ENCODE data around the gene PDE6G.

PDE6G gene

GRCh38 chr17:81660441-81660840 lies 4.1 kb upstream of the PDE6G start:
- no peak for DNase-seq

GRCh38 chr17:81659038-81659437 lies 2.7 kb upstream of the PDE6G start:
- no peak for DNase-seq

- DNase-seq: no peak
Observed at GRCh38 chr17:81656835-81657234, 493 bp upstream of the PDE6G start.

GRCh38 chr17:81655378-81656117 lies 794 bp downstream of the PDE6G start:
- DNase-seq: no peak

GRCh38 chr17:81652906-81653771 lies 3.2 kb downstream of the PDE6G start:
- DNase-seq: no peak

GRCh38 chr17:81651692-81652091 lies 4.7 kb downstream of the PDE6G start:
- no peak for DNase-seq

- no peak for DNase-seq
Observed at GRCh38 chr17:81650951-81651350, 5.4 kb downstream of the PDE6G start.

- DNase-seq: no peak
Observed at GRCh38 chr17:81648707-81649085, 7.6 kb downstream of the PDE6G start.

GRCh38 chr17:81648013-81648706 lies 8.2 kb downstream of the PDE6G start:
- no peak for DNase-seq

- DNase-seq: no peak
Observed at GRCh38 chr17:81647640-81648012, 8.7 kb downstream of the PDE6G start.

- no peak for DNase-seq
Observed at GRCh38 chr17:81646869-81647600, 9.3 kb downstream of the PDE6G start.

- DNase-seq: no peak
Observed at GRCh38 chr17:81644976-81645952, 11.1 kb downstream of the PDE6G start.

- no peak for DNase-seq
Observed at GRCh38 chr17:81644496-81644895, 11.8 kb downstream of the PDE6G start.

GRCh38 chr17:81641825-81642489 lies 14.4 kb downstream of the PDE6G start:
- DNase-seq: no peak

GRCh38 chr17:81640011-81640410 lies 16.3 kb downstream of the PDE6G start:
- DNase-seq: no peak

GRCh38 chr17:81638683-81639082 lies 17.7 kb downstream of the PDE6G start:
- DNase-seq: no peak

- peak; percentile 88 for DNase-seq
Observed at GRCh38 chr17:81636505-81637288, 19.6 kb downstream of the PDE6G start, which contains the start of the genes NPLOC4 and TSPAN10. TSS of gene NPLOC4 (minus strand) at chr17:81637112. CDS start at chr17:81636930, 182 bp downstream. TSS of gene TSPAN10 (plus strand) at chr17:81637196. CDS start at chr17:81642413, 5,217 bp downstream.

- DNase-seq: no peak
Observed at GRCh38 chr17:81635973-81636504, 20.3 kb downstream of the PDE6G start.

GRCh38 chr17:81635431-81635830 lies 20.9 kb downstream of the PDE6G start:
- no peak for DNase-seq

- no peak for DNase-seq
Observed at GRCh38 chr17:81631482-81631881, 24.9 kb downstream of the PDE6G start.
